ENCODE data around the gene ZBTB16.
A peak's percentile ranks its signal among the peaks of the same experiment; 100 is the strongest.

DNA sequence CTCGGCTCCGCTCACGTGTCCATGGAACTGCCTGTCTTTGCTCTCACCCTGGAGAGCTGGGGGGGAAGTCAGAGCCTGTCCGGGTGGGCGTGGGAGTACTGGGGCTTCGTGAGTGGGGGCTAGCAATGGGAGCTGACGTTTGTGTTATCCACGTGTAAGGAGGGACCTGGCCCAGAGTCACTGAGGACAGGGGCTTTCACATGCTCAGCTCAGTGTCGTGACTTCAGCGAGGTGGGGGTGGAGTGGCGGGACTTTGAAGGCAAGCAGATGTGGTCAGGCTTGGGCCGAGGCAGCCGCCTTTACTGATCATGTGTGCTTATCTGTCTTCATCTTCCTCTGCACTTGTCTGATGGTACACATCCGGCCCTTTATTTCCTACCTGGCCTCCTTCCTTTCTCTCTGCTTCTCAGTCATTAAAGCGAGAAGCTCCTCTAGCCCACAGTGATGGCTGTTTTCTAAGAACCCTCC, 123.6 kb downstream of the ZBTB16 start:
- TF ChIP-seq POLR2A (IDR thresholded peaks at IDR 0.05) = peak in 1 of 2 donors; percentile 12
- TF ChIP-seq CTCF (IDR thresholded peaks at IDR 0.05) = no peak

All from uterus (tissue), 2 donors.